ENCODE measurements around the gene SCCPDH.
A peak's percentile ranks its signal among the peaks of the same experiment; 100 is the strongest.

Gene SCCPDH

GRCh38 chr1:246748006-246748405 lies 23.8 kb downstream of the SCCPDH start:
- TF ChIP-seq CTCF (IDR thresholded peaks at IDR 0.05; ENCODE audit: poor library complexity, severe bottlenecking), result no peak
- Histone ChIP-seq H3K4me1 (ENCODE audit: insufficient read depth, poor library complexity, severe bottlenecking) (no peaks in the 10 kb centered on the region), H3K9me3 (ENCODE audit: severe bottlenecking) (no peaks in the 10 kb centered on the region), H3K36me3 (ENCODE audit: low read depth) (no peaks in the 10 kb centered on the region), H3K27ac (ENCODE audit: poor library complexity, severe bottlenecking) (no peak overlapping the region), H3K4me3 (ENCODE audit: severe bottlenecking) (no peak overlapping the region), H3K27me3 (ENCODE audit: insufficient read depth, poor library complexity, severe bottlenecking) (no peaks in the 10 kb centered on the region)
- ATAC-seq (ENCODE audit: low read depth) (no peak), DNase-seq (ENCODE audit: low spot score) (no peak)

GRCh38 chr1:246748867-246749266 lies 24.7 kb downstream of the SCCPDH start:
- DNase-seq (ENCODE audit: low spot score), result no peak
- Histone ChIP-seq H3K27me3 (ENCODE audit: insufficient read depth, poor library complexity, severe bottlenecking) (no peaks in the 10 kb centered on the region), H3K4me3 (ENCODE audit: severe bottlenecking) (no peak overlapping the region), H3K4me1 (ENCODE audit: insufficient read depth, poor library complexity, severe bottlenecking) (no peaks in the 10 kb centered on the region), H3K9me3 (ENCODE audit: severe bottlenecking) (no peaks in the 10 kb centered on the region), H3K27ac (ENCODE audit: poor library complexity, severe bottlenecking) (no peak overlapping the region), H3K36me3 (ENCODE audit: low read depth) (no peaks in the 10 kb centered on the region)
- TF ChIP-seq CTCF (IDR thresholded peaks at IDR 0.05; ENCODE audit: poor library complexity, severe bottlenecking), result no peak
- no peak for ATAC-seq (ENCODE audit: low read depth)

GRCh38 chr1:246750752-246751151 lies 26.5 kb downstream of the SCCPDH start:
- ATAC-seq (ENCODE audit: low read depth) (no peak), DNase-seq (ENCODE audit: low spot score) (no peak)
- Histone ChIP-seq H3K27ac (ENCODE audit: poor library complexity, severe bottlenecking) (no peak overlapping the region), H3K27me3 (ENCODE audit: insufficient read depth, poor library complexity, severe bottlenecking) (no peaks in the 10 kb centered on the region), H3K4me3 (ENCODE audit: severe bottlenecking) (no peak overlapping the region), H3K9me3 (ENCODE audit: severe bottlenecking) (no peaks in the 10 kb centered on the region), H3K36me3 (ENCODE audit: low read depth) (no peaks in the 10 kb centered on the region), H3K4me1 (ENCODE audit: insufficient read depth, poor library complexity, severe bottlenecking) (no peaks in the 10 kb centered on the region)
- TF ChIP-seq CTCF (IDR thresholded peaks at IDR 0.05; ENCODE audit: poor library complexity, severe bottlenecking), result no peak

GRCh38 chr1:246753670-246754535 lies 29.7 kb downstream of the SCCPDH start:
- Histone ChIP-seq H3K4me1 (ENCODE audit: insufficient read depth, poor library complexity, severe bottlenecking) (no peaks in the 10 kb centered on the region), H3K4me3 (ENCODE audit: severe bottlenecking) (no peak overlapping the region), H3K9me3 (ENCODE audit: severe bottlenecking) (no peaks in the 10 kb centered on the region), H3K27ac (ENCODE audit: poor library complexity, severe bottlenecking) (no peak overlapping the region), H3K27me3 (ENCODE audit: insufficient read depth, poor library complexity, severe bottlenecking) (no peaks in the 10 kb centered on the region), H3K36me3 (ENCODE audit: low read depth) (no peaks in the 10 kb centered on the region)
- DNase-seq (ENCODE audit: low spot score) (no peak), ATAC-seq (ENCODE audit: low read depth) (peak; percentile 70; the same call in 2 of the 3 replicates)
- peak; percentile 68 for TF ChIP-seq CTCF (IDR thresholded peaks at IDR 0.05; ENCODE audit: poor library complexity, severe bottlenecking)

GRCh38 chr1:246755419-246755818 lies 31.2 kb downstream of the SCCPDH start:
- no peaks in the 10 kb centered on the region for H3K9me3 ChIP-seq (ENCODE audit: severe bottlenecking)
- ATAC-seq (ENCODE audit: low read depth) (no peak), DNase-seq (ENCODE audit: low spot score) (no peak)
- H3K36me3 ChIP-seq (ENCODE audit: low read depth), result no peaks in the 10 kb centered on the region; the same call in 1 of the 2 replicates
- no peaks in the 10 kb centered on the region for H3K4me1 ChIP-seq (ENCODE audit: insufficient read depth, poor library complexity, severe bottlenecking)
- no peaks in the 10 kb centered on the region for H3K27me3 ChIP-seq (ENCODE audit: insufficient read depth, poor library complexity, severe bottlenecking)
- H3K4me3 ChIP-seq (ENCODE audit: severe bottlenecking), result no peak overlapping the region
- TF ChIP-seq CTCF (IDR thresholded peaks at IDR 0.05; ENCODE audit: poor library complexity, severe bottlenecking), result no peak
- H3K27ac ChIP-seq (ENCODE audit: poor library complexity, severe bottlenecking), result no peak overlapping the region

Data from RWPE2 (cell line).